GM21619 (cell line): ENCODE results near the gene SGMS1.
A peak's percentile ranks its signal among the peaks of the same experiment; 100 is the strongest.
"Not testable (repeated sequence)": the region's sequence is repeated elsewhere in the genome, so short reads cannot be mapped to it uniquely, and the experiment has no call there.

ENCODE experiments used
- ATAC-seq: cut with Tn5 transposase; IDR thresholded peaks from one replicate; pipeline ENCODE4 v1.9.1; 2021; ENCODE audit not compliant: unreplicated experiment

SGMS1 gene

DNA sequence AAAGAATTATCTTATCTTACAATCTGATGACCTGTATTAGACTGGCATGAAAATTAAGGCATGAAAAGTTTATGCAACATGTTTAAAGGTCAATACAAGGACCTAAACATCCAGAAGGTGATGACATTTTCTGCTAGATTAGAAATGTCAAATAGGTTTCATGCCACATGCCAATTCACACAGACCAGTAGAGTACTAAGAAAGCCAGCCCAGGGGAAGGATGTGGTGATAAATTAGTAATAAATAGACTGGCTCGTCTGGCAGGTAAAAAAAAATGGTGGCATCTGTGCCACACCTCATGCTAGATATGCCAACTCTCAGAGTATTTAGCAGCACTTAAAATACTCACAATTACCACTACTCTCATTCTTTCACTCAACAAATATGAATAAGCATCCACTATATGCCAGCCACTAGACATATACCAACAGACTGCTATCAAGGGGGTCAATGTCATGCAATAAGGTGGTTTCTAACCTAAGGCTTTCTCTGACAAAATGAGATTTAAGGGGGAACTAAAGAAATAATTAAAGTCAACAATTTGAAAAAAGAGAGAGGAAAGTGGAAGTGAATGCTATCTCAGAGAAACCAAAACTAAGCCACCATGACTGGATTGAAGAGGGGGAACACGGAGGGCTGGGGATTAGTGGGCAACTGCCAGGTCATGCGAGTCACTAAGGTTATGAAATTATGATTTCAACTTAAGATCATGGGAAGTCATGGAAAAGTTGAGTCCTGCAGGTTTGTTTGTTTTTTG lies 83.5 kb downstream of the SGMS1 start:
- peak; percentile 47 for ATAC-seq

DNA sequence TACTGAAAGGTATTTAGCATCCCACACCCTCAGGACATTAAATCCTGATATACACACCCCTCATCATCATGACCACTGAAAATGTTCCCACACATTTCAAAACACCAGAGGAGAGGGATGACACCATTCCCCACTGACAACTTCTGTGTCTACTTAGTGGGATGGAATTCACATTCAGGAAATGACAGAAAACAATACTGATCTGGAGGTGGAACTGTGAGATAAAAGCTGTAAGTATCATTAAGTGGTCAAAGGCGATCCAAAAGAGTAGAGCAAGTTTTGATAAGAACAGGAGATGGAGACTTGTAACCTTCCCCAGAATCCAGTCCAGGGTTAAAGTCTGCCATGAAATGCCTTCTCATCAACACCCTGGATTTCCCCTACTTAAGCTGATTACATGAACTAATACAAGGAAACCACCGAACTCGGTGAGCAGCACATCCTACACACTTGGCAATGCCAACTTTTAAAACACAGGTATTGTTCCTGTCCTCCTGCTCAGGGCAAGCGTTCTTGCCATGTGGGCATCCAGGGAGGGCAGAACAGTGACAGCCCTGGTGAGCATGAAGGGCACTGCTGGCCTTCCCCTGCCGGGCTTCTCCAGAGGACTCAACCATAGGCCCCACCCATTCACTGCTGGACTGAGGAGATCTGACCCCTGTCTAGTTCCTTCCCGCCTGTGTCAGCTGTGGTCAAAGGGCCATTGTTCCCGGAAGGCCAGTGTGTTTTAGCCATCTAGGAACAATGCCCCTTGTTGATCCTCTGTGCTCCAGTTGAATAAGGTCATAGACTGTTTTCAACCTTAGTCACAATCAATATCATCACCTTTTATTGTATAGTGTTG lies 85.0 kb downstream of the SGMS1 start:
- ATAC-seq = no peak

DNA sequence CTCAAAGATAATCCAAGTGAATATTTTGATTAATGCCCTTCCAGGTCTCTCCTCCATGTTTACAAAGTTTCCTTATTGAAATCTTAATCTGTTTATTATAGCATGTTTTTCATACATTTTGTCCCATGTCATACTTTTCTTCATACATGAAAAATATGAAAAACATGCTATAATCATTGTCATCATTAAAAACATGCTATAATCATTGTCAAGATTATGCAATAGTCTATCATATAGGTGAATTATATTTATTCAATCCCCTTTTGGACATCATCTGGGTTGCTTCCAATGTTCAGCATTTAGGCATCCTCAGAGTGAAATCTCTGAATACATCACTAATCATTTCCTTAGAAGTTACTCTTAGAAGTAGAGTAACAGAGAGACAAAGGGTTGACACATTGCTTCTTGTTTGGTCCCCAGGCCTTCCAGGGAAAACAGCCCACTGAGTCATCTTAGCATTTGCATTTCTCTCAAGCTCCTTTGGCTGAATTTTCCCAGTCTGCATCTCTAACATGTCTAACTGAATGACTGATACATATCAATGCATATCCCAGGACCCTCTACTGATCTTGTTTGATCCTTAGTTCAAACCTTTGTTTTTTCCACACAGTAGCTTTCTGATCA lies 87.0 kb downstream of the SGMS1 start:
- ATAC-seq = no peak

DNA sequence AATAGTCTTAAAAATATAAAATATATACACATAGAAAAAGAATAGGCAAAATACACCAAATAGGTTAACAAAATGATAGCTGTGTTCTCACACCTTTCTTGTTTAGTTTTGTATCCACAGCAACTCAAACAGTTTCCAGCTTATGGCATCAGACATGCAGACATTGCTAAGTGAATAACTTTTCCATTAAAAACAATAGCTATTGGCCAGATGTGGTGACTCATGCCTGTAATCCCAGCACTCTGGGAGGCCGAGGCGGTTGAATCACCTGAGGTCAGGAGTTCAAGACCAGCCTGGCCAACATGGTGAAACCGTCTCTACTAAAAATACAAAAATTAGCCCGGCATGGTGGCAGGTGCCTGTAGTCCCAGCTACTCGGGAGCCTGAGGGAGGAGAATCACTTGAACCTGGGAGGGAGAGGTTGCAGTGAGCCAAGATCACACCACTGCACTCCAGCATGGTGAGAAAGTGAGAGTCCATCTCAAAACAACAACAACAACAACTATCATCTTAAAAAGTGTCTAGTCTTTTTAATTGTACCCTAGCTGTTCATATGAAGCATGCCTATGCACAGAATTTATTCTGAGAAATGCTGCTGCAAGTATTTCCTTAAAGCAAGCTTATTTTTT lies 88.9 kb downstream of the SGMS1 start:
- ATAC-seq = not testable (repeated sequence)

DNA sequence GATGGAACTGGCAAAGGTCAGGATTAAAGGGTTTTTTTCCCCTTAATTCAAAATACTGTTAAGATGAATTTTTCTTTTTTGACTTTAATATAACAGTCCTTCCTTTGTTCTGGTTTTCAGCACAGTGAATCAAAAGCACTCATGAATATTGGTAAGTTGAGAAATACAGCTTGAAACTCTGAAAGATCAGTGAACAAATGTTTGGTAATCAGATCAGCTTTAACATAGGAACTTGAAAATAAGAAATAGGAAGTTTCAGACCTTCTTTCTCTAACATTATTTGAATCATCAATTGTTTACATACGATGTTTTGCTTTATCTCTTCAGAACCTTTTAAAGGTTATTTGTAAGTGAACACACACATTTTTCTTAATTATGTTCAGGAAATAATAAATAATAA lies 90.5 kb downstream of the SGMS1 start:
- no peak for ATAC-seq

DNA sequence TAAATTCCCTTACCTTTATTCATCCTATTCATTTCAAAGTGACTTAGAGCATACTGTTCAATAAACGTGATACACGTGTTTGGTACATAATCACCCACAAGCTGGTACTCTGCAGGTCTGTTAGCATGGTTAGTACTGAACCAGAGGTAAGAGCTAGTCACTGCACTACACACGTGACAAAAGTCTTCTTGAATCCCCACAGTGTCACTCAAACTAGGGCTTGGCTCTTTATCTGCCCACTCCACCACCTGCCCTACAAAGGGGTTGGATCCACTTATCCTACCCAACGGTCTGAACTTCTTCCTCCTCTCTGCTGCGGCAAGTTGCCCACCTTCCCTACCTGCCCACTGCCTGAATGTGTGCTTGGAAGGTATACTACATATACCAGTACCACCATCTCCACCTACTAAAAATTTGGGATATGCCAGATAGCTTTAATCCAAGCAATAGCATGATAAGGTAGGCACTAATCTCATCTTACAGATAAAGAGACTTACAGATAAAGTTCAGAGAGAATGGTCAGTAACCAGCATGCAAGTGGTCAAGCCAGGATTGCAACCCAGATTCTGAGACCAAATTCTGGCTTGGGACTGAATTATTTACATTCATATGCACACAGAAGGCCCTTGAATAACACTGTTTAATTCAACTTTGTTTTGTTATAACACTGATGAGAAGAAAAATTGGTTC lies 92.2 kb downstream of the SGMS1 start:
- no peak for ATAC-seq

DNA sequence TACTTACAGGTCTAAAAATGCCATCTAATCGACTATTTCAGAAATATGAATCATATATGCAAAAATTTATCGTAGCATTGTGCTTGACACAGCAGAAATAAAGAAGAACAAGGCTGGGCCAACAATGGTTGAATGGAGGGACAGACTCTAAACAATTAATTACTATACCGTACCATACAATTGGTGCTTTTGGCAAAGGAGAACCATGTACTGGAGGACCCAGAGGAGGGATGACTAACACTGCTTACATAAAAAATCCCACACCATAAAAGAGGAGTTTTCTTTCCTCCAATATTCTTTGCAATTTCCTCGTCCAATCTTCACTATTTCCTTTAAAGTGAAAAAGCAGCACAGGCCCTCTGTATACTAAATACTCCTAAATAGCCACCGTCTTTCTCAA lies 94.1 kb downstream of the SGMS1 start:
- no peak for ATAC-seq

DNA sequence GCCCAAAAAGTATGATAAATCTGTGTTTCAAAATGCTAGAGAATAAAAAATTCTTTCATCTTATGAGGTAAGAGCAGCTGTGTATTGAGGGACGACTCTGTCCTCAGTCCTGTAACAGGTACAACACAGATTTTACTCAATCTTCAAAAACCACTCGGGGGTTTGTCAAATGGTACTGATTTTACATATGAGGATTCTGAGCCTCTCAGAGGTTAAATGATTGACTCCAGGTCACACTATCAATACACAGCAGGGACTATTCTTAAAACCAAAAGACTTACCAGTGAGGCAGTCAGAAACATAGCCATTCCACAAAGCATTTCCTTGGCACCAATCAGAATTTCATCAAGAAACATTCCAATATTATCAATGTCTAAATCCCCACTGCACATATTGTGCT lies 95.5 kb downstream of the SGMS1 start:
- ATAC-seq = no peak

DNA sequence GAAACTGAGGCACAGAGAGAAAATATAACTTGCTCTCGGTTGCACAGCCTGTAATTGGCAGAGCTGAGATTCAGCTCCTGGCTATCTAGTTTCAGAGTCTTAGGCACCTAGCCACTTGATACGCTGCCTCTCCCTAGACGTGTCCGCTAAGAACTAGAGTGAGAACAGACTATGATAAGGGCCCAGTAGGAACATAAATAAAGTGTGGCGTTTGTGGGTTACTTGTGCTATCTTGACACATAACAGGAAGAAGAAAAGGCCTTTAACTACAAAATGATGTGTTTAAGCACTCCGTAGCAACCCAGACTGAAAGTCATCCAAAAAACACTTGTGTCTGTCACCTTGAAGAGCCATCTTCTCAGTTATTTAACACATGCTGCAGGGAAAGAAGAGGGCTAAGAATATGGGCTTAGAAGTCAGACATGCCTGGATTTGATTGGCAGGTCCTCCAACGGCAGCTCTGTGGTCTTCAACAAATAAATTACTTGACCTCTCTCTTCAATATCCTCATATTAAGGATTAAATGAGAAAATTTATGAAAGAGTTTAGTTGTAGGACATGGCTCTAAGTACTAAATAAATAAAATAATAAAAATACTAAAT lies 96.2 kb downstream of the SGMS1 start:
- no peak for ATAC-seq

DNA sequence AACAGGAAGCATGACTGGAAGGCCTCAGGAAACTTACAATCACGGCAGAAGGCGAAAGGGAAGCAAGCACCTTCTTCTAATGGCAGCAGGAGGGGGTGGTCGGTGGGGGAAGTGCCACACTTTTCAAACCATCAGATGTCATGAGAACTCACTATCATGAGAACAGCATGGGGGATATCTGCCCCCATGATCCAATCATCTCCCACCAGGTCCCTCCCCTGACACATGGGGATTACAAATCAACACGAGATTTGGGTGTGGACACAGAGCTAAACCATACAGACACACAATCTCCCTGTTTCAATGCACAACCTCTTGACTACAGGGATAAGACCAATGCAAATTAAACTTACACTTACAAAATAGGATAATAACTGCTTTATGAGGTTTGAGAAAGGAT lies 97.6 kb downstream of the SGMS1 start:
- no peak for ATAC-seq

DNA sequence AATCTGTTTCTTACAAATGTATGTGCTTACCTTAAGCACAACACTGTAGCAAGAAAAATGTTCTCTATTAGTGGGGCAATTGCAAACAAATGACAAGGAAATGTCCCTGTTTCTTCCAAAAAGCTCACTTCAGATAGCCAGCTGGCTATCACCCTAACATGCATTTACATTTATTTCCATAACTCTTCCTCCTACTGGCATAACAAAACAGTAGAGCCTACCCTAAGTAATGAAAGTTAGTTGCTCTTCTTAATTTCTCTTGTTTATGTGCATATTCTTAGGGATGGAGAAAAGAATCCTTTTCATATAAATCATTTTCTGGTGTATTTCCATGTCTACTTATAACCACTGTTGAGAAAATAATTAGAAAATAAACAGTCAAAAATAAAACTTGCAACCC lies 100.4 kb downstream of the SGMS1 start:
- no peak for ATAC-seq

DNA sequence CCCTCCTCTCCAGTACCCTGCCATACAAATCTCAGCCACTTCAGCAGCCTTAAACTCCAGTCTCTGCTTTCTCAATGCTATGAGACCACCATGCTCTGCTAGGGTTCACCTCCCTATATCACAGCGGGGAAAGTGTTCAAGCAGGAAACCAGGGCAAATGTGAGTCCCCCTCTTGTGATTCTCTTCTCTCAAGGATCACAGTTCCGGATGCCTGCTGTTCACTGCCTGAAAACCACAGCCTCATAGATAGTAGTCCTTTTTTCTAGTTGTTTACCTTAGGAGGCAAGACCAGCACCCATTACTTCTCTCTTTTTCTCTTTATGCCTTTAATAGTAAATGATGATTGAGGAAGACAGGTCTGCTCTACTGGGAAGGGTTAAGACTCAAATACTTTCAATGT lies 100.8 kb downstream of the SGMS1 start:
- ATAC-seq = no peak

DNA sequence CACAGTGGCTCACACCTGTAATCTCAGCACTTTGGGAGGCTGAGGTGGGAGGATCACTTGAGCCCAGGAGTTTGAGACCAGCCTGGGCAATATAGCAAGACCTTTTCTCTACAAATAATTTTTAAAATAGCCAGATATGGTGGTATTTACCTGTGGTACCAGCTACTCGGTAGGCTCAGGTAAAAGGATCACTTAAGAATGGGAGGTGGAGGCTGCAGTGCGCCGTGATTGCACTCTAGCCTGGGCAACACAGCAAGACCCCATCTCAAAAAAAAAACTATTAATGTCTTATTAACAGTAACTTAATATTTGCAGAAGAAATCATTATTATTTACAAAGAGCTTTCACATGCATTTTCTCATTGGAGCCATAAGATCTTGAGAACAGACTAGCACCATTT lies 103.6 kb downstream of the SGMS1 start:
- no peak for ATAC-seq

DNA sequence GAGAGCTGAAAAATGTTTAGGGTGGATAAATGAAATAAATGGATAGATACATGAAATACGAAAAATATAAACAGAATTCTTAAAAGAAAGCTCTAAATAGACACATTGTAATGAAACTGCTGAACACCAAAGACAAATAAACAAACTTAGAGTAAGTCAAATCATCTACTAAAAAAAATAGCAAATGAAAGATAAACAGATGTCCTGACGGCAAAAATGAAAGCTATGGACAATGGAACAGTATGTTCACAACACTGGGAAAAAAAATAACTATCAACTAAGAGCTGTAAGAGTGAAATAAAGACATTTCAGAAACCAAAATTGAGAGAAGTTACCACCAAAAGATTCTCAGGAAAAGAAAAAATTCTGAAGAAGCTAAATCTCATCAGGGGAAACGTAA lies 106.1 kb downstream of the SGMS1 start:
- no peak for ATAC-seq

DNA sequence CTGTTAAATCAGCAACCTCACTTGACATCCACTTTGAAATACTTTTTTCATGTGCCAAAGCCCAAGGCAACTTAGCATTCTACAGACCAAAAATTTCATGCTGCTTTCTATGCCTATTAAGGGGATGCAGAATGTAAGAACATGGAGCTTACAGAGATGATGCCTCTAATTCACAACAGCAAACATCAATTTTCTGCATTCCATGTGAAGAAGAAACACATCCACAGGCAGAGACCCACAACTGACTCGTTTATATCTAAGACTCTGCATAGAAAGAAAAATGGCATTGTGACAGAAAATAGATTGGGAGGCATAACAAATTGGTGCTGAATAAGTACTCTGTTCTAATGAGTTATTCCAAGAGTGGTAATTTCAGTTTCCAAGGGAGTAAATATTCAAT lies 107.6 kb downstream of the SGMS1 start:
- ATAC-seq = no peak

DNA sequence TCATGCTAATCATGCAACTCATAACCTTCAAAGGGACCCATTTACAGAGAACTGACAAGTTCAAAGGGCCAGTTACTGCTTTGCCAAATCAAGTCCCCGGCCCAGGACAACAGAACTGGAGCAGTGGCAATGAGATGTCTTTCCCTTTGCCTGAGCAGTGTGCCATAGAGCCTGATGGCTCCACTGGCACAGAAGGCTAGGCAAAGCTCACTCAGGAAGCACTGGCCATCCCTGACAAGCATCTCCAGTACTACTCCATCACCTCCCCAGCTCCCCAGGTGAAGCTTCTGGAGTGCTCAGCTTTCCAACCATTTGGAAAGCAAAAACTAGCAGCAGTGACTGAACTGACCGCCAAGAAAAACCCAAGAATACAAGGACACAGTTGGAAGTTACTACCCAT lies 108.3 kb downstream of the SGMS1 start:
- no peak for ATAC-seq

DNA sequence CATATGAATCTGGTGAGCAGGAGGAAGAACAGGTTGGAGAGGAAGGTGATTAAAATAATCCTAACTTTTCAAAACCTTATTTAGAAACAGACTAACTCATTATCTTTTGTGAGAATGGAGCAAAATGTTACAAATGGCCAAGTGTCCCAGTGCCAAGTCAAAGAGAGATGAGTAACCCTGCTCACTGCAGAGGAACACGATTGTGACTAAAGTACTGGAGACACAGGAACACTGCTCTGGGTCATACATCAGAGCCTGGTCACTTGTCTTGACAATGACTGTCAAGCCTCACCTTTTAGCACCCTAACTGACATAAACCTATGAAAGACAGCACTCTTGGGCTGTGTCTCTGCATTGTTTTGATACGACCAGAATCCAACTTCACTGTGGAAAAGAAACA lies 108.8 kb downstream of the SGMS1 start:
- ATAC-seq = no peak

DNA sequence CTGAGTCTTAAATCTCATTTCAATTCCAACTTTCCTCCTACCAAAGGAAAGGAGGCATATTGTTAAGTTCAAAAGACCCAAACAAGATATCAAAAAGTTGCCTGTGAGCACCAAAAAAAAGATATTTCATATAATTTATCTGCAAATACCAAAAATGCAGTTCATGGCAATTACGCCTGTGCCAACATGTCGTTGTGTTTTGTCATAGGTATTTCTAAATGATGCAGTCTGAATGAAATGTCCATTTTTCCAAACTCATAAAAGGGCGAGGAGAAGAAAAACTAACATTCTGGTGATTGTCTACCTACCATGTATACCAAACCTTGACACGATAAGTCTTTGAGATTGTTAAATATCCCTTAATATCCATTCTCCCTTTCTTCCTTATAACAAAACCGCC lies 109.8 kb downstream of the SGMS1 start:
- no peak for ATAC-seq

DNA sequence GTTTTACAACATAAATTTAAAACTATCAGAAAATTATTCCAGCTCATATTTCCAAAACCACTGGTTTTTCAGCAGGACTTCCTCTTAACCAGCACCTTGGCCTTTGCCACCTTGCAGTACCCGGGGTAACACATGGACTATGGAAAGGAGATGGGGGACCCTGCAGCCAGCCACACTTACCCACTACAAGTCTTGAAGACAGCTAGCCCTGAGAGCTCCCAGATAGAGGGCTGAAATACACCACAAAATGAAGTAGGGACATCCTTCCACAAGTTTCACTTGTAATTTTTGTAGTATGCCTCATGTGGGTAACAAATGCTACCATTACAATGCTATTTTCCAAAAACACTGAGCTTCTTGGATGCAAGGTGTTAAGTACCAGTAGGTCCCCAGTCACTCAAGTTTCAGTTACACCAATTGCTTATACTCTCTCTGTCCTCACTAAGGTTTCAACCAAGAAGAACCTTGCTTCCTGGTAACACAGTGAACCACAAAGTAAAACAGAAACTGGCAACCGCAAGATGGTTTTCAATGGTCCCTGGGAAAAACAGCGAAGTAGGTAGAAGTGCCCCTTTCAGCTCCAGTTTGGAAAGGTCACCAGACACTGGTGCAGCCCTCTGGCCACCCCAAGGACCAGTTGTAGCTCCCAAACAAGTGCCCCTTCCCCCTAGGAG lies 110.9 kb downstream of the SGMS1 start:
- peak; percentile 41 for ATAC-seq

DNA sequence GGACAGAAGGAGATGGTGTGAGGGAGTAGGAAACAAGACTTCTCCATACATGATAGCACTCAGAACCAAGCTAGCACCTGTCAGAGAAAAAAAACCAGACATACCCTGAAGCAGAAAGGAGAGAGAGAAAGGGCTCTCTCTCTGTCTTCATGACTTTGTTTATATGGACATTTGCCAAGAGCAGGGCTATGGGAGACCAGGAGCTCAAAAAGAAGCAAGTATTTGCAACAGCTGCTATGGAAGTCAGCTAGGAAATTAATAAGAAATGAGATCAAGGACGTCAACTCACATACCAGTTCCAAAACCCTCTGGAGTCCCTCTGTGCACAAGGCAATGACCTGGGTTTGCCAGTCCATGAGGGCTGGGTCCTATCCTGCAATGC lies 111.6 kb downstream of the SGMS1 start:
- ATAC-seq = no peak
